ENCODE results near the gene MAD2L2.

The MAD2L2 gene

GRCh38 chr1:11704194-11704529 lies 23.2 kb upstream of the MAD2L2 start:
- no peak for TF ChIP-seq CTCF (IDR thresholded peaks at IDR 0.05)

- TF ChIP-seq CTCF (IDR thresholded peaks at IDR 0.05), result no peak
Observed at GRCh38 chr1:11703357-11704193, 22.6 kb upstream of the MAD2L2 start.

GRCh38 chr1:11701981-11702803 lies 21.2 kb upstream of the MAD2L2 start:
- no peak for TF ChIP-seq CTCF (IDR thresholded peaks at IDR 0.05)

GRCh38 chr1:11701551-11701961 lies 20.6 kb upstream of the MAD2L2 start:
- TF ChIP-seq CTCF (IDR thresholded peaks at IDR 0.05), result no peak

GRCh38 chr1:11700601-11701467 lies 19.9 kb upstream of the MAD2L2 start:
- no peak for TF ChIP-seq CTCF (IDR thresholded peaks at IDR 0.05)

- no peak for TF ChIP-seq CTCF (IDR thresholded peaks at IDR 0.05)
Observed at GRCh38 chr1:11697893-11698210, 16.9 kb upstream of the MAD2L2 start.

GRCh38 chr1:11697188-11697892 lies 16.4 kb upstream of the MAD2L2 start:
- no peak for TF ChIP-seq CTCF (IDR thresholded peaks at IDR 0.05)
